ENCODE measurements around the gene TOP2B. TPM values are rescaled to one million over a fixed set of nuclear protein-coding genes. Genes with fewer than 3 reads are reported as not detected.

The TOP2B gene
- total and polyA plus RNA-seq, 9 of the 15 experiments (the other 6 are each of a cell fraction or from before 2014, with no cell fraction given), result 45.3 to 186 (median 134) TPM

DNA sequence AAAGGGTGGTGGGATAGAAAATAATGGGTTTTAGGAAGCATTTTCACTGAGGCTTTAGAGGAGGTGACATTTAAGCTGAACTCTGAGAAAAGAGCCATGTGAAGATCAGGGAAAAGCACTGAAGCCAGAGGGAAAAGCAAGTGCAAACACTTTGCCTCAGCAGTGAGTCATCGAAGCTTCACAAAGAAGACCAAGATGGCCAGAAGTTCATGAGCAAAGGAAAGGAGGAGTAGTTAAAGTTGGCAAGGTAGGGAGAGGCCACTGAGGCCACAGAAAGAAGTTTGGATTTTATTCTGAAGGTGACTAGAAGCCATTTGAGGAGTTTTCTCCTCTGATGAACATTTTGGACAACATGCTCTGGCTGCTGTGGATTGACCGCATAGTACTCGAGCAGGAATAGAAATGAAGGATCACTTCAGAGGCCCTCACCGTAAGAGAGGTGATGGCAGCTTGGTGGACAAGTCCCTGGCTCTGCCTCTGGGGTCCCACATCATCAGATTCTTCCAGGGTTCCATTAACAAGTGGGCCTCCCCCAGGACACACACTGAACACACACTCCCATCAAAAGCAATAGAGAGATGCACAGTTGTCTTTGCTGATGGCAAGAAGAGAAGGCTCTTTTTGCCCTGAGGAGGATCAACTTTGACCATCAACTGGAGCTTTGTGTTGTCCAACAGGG lies 75.5 kb downstream of the TOP2B start (continued):
- TF ChIP-seq, protein P1, sequence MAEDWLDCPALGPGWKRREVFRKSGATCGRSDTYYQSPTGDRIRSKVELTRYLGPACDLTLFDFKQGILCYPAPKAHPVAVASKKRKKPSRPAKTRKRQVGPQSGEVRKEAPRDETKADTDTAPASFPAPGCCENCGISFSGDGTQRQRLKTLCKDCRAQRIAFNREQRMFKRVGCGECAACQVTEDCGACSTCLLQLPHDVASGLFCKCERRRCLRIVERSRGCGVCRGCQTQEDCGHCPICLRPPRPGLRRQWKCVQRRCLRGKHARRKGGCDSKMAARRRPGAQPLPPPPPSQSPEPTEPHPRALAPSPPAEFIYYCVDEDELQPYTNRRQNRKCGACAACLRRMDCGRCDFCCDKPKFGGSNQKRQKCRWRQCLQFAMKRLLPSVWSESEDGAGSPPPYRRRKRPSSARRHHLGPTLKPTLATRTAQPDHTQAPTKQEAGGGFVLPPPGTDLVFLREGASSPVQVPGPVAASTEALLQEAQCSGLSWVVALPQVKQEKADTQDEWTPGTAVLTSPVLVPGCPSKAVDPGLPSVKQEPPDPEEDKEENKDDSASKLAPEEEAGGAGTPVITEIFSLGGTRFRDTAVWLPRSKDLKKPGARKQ (CRISPR knock-in tag; IDR thresholded peaks at IDR 0.05), result no peak
- no peak for TF ChIP-seq ZNF445 (CRISPR knock-in tag; IDR thresholded peaks at IDR 0.05; ENCODE audit: low read depth)
- no peak for TF ChIP-seq TBL1XR1 (IDR thresholded peaks at IDR 0.05; ENCODE audit: low read length in 2 of 2)
- no peak for TF ChIP-seq HDGF (IDR thresholded peaks at IDR 0.05)
- no peak for TF ChIP-seq RHOXF2B (CRISPR knock-in tag; conservative IDR thresholded peaks at IDR 0.05)
- TF ChIP-seq TEAD4 (IDR thresholded peaks at IDR 0.05; ENCODE audit: low read length), result no peak
- TF ChIP-seq TEAD4 (CRISPR knock-in tag; IDR thresholded peaks at IDR 0.05; ENCODE audit: borderline replicate concordance), result no peak
- no peak for TF ChIP-seq FOXM1 (IDR thresholded peaks at IDR 0.05; ENCODE audit: low read depth)
- no peak for TF ChIP-seq FOXM1 (CRISPR knock-in tag; IDR thresholded peaks at IDR 0.05; ENCODE audit: low read depth)
- TF ChIP-seq GABPA (tag; conservative IDR thresholded peaks at IDR 0.05; ENCODE audit: low read depth), result no peak
- TF ChIP-seq, protein P2, sequence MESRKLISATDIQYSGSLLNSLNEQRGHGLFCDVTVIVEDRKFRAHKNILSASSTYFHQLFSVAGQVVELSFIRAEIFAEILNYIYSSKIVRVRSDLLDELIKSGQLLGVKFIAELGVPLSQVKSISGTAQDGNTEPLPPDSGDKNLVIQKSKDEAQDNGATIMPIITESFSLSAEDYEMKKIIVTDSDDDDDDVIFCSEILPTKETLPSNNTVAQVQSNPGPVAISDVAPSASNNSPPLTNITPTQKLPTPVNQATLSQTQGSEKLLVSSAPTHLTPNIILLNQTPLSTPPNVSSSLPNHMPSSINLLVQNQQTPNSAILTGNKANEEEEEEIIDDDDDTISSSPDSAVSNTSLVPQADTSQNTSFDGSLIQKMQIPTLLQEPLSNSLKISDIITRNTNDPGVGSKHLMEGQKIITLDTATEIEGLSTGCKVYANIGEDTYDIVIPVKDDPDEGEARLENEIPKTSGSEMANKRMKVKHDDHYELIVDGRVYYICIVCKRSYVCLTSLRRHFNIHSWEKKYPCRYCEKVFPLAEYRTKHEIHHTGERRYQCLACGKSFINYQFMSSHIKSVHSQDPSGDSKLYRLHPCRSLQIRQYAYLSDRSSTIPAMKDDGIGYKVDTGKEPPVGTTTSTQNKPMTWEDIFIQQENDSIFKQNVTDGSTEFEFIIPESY (CRISPR knock-in tag; IDR thresholded peaks at IDR 0.05), result no peak
- no peak for TF ChIP-seq ELF1 (tag; IDR thresholded peaks at IDR 0.05)
- TF ChIP-seq L3MBTL2 (IDR thresholded peaks at IDR 0.05), result 0 out of 2 replicates have a peak, but pooled peaks have one; percentile 13
- TF ChIP-seq YY1 (IDR thresholded peaks at IDR 0.05; ENCODE audit: borderline replicate concordance in 1 of 3, control insufficient read depth in 1 of 3, extremely low read depth in 1 of 3, insufficient read depth in 3 of 3, insufficient read length in 1 of 3, insufficient replicate concordance in 2 of 3, low read depth in 1 of 3, low read length in 2 of 3), result peak in 1 of 3 experiments; percentile 49
- no peak for TF ChIP-seq ZBTB8A (IDR thresholded peaks at IDR 0.05; ENCODE audit: partially characterized antibody)
- TF ChIP-seq JUND (IDR thresholded peaks at IDR 0.05; ENCODE audit: borderline replicate concordance, low read depth, low read length), result peak; percentile 47; the same call in 1 of the 2 replicates
- TF ChIP-seq JUND (tag; IDR thresholded peaks at IDR 0.05; ENCODE audit: borderline replicate concordance, low read depth, low read length), result no peak; the same call in 2 of the 3 replicates
- TF ChIP-seq, protein P3, sequence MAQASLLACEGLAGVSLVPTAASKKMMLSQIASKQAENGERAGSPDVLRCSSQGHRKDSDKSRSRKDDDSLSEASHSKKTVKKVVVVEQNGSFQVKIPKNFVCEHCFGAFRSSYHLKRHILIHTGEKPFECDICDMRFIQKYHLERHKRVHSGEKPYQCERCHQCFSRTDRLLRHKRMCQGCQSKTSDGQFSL (CRISPR knock-in tag; IDR thresholded peaks at IDR 0.05), result no peak
- TF ChIP-seq, protein P3 (tag; IDR thresholded peaks at IDR 0.05), result no peak
- TF ChIP-seq MAFK (IDR thresholded peaks at IDR 0.05; ENCODE audit: low read length), result no peak
- peak; percentile 23; the same call in 1 of the 2 replicates for TF ChIP-seq JUN (IDR thresholded peaks at IDR 0.05; ENCODE audit: borderline replicate concordance, low read depth, low read length)
- no peak for TF ChIP-seq JUN (CRISPR knock-in tag; IDR thresholded peaks at IDR 0.05; ENCODE audit: borderline replicate concordance)
- TF ChIP-seq ZNF785 (CRISPR knock-in tag; IDR thresholded peaks at IDR 0.05), result no peak
